K562 (cell line): ENCODE data around the gene USF2. TPM values are rescaled to one million over a fixed set of nuclear protein-coding genes. Genes with fewer than 3 reads are reported as not detected.
A peak's percentile ranks its signal among the peaks of the same experiment; 100 is the strongest.

Experiments
- DMBX1 ChIP-seq: fragments of 250-450 bp; sonication (Bioruptor Pico); IDR thresholded peaks from 2 replicates; pipeline ENCODE4 v1.8.0; 2022; ENCODE audit warnings: inconsistent platforms, mild to moderate bottlenecking, moderate library complexity, borderline replicate concordance
- E2F8 ChIP-seq: fragments of 450-650 bp; IDR thresholded peaks from 2 replicates; pipeline ENCODE4 v1.7.1; 2018; ENCODE audit warnings: mild to moderate bottlenecking, low read depth; ENCODE audit not compliant: partially characterized antibody
- FOXA3 ChIP-seq, 2 experiments: fragments of 450-650 bp in 1 of 2; sonication (generic) in 1 of 2; formaldehyde crosslinking; IDR thresholded peaks in 1 of 2; conservative IDR thresholded peaks in 1 of 2; 2 replicates each; pipeline versions ENCODE4 v1.4.0 to v1.8.0; 2020 to 2022; ENCODE audit warnings: mild to moderate bottlenecking in 2 of 2, missing genetic modification reagents in 1 of 2
- HDAC3 ChIP-seq: fragments of 450-650 bp; IDR thresholded peaks from 2 replicates; pipeline ENCODE4 v1.6.1; 2018; ENCODE audit warnings: borderline replicate concordance, mild to moderate bottlenecking, moderate library complexity; ENCODE audit not compliant: partially characterized antibody
- PKNOX1 ChIP-seq: fragments of 450-650 bp; IDR thresholded peaks from 2 replicates; pipeline ENCODE4 v1.6.1; 2016
- XRCC4 ChIP-seq: IDR thresholded peaks from one replicate; pipeline ENCODE4 v1.6.1; 2011; ENCODE audit not compliant: insufficient read depth, insufficient read length; ENCODE audit errors: extremely low read depth
- ZFPM2 ChIP-seq: fragments of 250-450 bp; sonication (Bioruptor Pico); IDR thresholded peaks from 2 replicates; pipeline ENCODE4 v1.5.1; 2022; ENCODE audit warnings: mild to moderate bottlenecking
- ZNF146 ChIP-seq: IDR thresholded peaks from one replicate; pipeline ENCODE4 v1.6.1; 2018; ENCODE audit warnings: missing compliant biosample characterization; ENCODE audit not compliant: unreplicated experiment
- ZNF609 ChIP-seq: sonication (generic); formaldehyde crosslinking; IDR thresholded peaks from 2 replicates; pipeline ENCODE4 v1.8.1; 2023; ENCODE audit warnings: missing genetic modification reagents, mild to moderate bottlenecking, borderline replicate concordance
- polyA plus RNA-seq, 8 experiments: library from polyadenylated mRNA; depleted of rRNA in 4 of 8; stranded (reverse) in 5 of 8; unstranded in 3 of 8; fragments of >200 nt; fragmentation: Nextera tagmentation in 2 of 8; fragmentation: Illumina TruSeq in 1 of 8; extraction: Ambion mirVana in 2 of 8; extraction: Trizol in 1 of 8; gene quantifications; 2 replicates each; pipeline versions ENCODE4 v1.2.1 to v1.2.3, GENCODE V29; 2011 to 2014; ENCODE audit warnings: inconsistent platforms in 1 of 8, missing spikeins in 1 of 8
- total RNA-seq, 7 experiments: library from RNA; depleted of rRNA in 6 of 7; stranded (reverse); fragments of >200 nt in 6 of 7; fragmentation: Illumina TruSeq in 2 of 7; extraction: Trizol in 2 of 7; gene quantifications; 2 replicates each; pipeline versions ENCODE4 v1.2.1 to v1.2.3, GENCODE V29; 2011 to 2021; ENCODE audit warnings: low replicate concordance in 1 of 7

USF2 gene
- total and polyA plus RNA-seq, 9 of the 15 experiments (the other 6 are each of a cell fraction or from before 2014, with no cell fraction given): 0.27 to 93.7 (median 58.4) TPM

GRCh38 chr19:35269438-35270117 is 816 bp downstream of the USF2 start (continued):
- TF ChIP-seq XRCC4 (no peak), DMBX1 (CRISPR knock-in tag) (no peak), ZNF609 (CRISPR knock-in tag) (no peak), FOXA3 (CRISPR knock-in tag; conservative IDR thresholded peaks at IDR 0.05 in 1 of 2, IDR thresholded peaks at IDR 0.05 in 1 of 2) (peak in 1 of 2 experiments; percentile 49; a peak in 1 of 4 replicates), ZNF146 (no peak), E2F8 (no peak), ZFPM2 (CRISPR knock-in tag) (no peak), PKNOX1 (peak; percentile 54), HDAC3 (no peak)
